ENCODE results near the gene KANK3.

DNA sequence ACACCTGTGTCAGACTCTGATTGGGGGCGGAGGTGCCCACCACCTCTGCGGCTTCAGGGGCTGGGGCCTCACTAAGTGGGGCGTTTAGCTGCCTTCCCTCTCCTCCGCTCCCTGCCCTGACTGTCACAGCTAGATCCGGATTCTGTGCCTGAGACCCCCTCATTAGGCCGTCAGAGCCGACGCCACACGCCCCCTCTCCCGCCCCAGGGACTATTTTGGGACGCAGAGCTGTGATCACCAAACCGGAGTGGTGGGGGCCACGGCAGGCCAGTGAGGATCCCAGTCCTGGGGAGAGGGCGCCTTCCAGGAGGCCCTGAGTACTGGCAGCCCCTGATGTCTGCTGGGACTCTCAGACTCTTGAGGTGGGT, 762 bp downstream of the KANK3 start:
- no peak for TF ChIP-seq POLR2A (IDR thresholded peaks at IDR 0.05; ENCODE audit: low read depth, low read length)
- no peak for TF ChIP-seq SPI1 (IDR thresholded peaks at IDR 0.05; ENCODE audit: low read depth, low read length)
- TF ChIP-seq TAF1 (IDR thresholded peaks at IDR 0.05; ENCODE audit: low read depth, low read length) = no peak
- no peak for TF ChIP-seq POLR2AphosphoS5 (IDR thresholded peaks at IDR 0.05; ENCODE audit: low read depth, low read length)

All from GM12891 (cell line).